GM18868 (cell line): Measurements from ENCODE around the gene ETV4.

Experiments
- ATAC-seq: cut with Tn5 transposase; IDR thresholded peaks from one replicate; pipeline ENCODE4 v1.9.1; 2021; ENCODE audit warnings: mild to moderate bottlenecking, moderate library complexity; ENCODE audit not compliant: unreplicated experiment

Gene ETV4

GRCh38 chr17:43546319-43547188 is at the start of gene ETV4:
TSS of gene ETV4 (minus strand) at chr17:43546340. CDS start at chr17:43545617, 723 bp downstream.
- ATAC-seq = peak; percentile 84

- ATAC-seq = no peak
These were observed 49.3 kb upstream of the ETV4 start for GRCh38 chr17:43595466-43595865.

DNA sequence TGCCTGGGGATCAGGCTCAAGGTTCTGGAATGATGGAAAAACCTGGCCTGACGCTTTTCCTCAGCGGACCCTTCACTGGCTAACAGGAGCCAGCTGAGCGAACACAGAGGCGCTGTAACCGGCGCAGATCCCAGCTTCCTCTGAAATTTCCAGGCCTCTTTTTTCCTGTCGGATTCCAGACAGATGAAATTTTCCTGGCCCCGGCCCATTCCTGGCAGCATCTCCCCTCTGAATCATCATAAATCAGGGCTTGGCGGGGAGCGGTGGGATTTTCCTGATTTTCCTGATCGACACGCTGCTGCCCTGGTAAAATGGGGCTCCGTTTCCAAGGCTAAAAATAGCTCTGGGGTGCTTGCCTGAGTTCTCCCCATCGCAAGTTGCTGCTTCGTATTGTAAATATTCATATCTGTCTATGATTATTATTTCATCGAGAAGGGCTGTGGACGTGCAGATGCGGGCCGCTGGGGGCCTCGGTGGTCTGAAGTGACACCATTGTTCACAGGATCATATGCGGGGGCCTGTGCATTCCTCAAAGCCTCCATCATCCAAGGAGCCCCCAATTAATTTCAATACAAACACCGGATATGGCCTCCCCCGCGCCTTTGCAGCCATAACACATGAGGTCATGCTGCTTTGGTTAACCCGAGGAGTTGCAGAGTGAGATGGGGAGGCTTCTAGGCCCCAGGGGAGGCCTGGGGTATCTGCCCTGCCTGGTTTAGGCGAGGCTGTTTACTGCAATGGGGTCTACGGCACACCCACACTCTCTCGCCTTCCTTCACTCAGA is 45.8 kb upstream of the ETV4 start:
- ATAC-seq = no peak

DNA sequence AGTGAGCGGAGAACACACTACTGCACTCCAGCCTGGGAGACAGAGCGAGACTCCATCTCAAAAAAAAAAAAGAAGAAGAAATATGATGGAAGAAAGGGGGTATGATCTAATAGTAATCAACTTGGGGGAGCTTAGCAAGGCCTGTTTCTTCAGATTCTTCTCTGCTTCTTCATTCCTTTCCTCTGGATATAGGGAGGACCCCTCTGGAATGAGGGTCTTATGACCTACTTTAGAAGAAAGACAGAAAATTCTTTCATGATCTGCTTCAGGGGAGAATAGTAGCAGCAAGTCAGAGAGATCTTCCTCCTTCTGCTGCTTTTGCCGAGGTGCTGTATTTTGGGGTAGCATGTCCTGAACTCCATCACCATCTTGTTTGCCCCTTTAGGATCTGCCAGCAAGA is 44.9 kb upstream of the ETV4 start:
- ATAC-seq = no peak

DNA sequence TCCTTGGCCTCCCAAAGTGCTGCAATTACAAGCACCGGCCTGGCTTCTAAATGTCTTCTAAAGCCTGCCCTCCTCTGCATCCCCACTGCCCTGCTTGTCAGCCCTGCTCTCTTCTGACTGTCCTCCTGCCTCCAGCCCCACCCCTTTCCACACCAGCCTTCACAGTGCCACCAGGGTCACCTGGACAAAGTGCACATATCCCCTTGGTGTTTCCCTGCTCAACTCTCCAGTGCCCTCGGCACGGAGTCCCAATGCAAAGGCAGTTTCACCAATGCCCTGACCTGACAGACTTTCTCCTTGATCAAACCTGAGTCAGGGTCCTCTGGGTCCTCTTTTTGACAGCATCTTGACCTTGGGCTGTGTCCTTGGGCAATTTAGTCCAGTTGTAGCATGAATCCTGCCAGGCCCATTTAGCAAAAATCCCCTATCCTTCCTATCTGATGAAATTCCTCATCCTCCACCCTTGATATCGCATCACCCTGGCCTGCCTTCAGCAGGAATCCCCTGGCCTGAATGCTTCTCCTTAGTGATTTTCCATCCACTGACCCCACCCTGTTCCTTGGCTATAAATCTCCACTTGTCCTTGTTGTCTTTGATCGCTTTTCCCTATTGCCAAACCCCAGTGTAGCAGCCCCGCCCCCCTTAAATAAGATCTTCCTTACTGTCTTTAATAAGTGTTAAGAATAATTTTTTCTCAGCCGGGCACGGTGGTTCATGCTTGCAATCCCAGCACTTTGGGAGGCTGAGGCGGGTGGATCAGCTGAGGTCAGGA is 42.7 kb upstream of the ETV4 start:
- ATAC-seq = no peak

DNA sequence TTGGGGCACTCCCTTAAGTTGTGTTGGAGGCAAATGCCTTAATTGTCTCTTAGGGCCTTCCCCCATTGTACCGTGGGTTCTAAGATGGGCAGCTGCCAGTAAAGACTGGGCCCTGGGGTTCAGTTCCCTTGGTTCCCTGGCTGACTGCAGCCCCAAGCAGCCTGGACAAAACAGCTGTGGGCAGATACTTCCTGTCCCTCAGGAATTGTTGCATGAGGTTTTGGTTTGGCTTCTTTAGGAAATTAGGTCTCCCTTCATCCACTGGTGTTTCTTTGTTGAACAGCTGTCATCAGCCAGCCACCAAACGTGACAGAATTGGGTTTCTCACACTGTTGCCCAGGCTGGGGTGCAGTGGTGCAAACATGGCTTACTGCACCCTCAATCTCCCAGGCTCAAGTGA is 42.0 kb upstream of the ETV4 start:
- ATAC-seq = no peak

- no peak for ATAC-seq
These were observed 41.5 kb upstream of the ETV4 start for GRCh38 chr17:43587647-43588046.

- ATAC-seq = no peak
These were observed 38.5 kb upstream of the ETV4 start for GRCh38 chr17:43584666-43585102.

GRCh38 chr17:43583332-43583731 is 37.2 kb upstream of the ETV4 start:
- ATAC-seq = no peak

GRCh38 chr17:43581613-43582012 is 35.5 kb upstream of the ETV4 start:
- ATAC-seq = no peak

DNA sequence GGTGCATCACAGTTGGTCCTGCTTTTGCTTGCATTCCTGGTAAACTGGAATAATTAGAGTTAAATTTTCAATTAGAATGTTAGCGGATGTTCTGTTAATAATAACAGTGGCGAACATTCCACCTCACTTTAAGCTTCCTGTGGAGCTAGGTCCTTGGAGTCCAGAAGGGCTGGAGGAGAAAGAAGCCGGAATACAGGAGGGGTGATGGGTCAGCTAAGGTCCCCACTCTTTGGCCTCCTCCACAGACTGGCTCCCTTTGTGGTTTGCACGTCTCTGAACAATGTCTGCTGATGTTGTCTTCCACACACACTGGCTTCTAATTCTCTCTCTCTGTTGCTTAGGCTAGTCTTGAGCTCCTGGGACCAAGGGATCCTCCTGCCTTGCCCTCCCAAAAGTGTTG is 35.0 kb upstream of the ETV4 start:
- ATAC-seq = no peak

- no peak for ATAC-seq
These were observed 33.5 kb upstream of the ETV4 start for GRCh38 chr17:43579566-43580140.

- ATAC-seq = peak; percentile 70
These were observed 32.8 kb upstream of the ETV4 start for GRCh38 chr17:43578699-43579565.

DNA sequence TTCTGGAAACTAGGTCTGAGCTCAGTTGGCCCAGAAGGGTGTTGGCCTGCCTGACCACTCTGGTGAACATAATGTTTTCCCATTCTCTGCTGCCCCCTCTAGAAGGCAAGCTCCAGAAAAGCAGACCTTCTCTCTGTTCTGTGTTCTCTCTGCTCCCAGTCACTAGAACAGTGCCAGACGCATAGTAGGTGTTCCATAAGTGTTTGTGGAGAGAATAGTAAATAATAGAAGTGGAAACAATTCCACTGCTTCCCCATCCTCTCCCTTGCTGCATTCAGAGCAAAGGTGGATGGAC is 32.2 kb upstream of the ETV4 start:
- no peak for ATAC-seq

GRCh38 chr17:43577664-43578403 is 31.7 kb upstream of the ETV4 start:
- ATAC-seq = no peak

DNA sequence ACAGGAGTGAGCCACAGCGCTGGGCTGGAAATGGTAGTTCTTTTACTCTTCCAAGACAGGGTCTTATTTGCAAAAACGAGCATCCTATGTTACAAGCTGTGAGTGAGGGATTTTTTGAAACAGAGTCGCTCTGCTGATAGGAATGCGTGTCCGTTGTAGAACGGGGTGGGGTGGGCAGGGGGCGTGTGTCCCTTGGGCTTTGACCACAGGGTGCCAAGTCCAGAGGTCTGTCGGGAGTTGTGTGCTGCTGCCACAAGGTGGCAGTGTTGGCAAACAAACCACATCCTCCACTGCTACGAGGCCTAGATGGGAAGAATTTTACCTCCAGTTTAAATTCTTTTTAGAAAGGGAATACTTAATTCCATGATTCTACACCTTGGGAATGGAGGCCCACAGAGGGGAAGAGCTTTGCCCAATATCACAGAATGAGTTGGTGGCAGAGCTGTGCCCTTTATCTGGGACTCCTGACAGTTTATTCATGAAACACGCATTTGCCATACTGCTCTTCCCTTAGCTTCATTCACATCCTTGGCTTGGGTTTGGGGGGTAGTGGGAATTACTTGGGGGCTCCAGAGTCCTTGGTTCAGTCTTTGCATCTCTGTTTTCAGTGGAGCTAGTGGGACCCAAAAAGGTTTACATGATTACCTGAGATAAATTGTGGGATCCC is 30.6 kb upstream of the ETV4 start:
- ATAC-seq = no peak

- no peak for ATAC-seq
These were observed 28.9 kb upstream of the ETV4 start for GRCh38 chr17:43574896-43575525.

DNA sequence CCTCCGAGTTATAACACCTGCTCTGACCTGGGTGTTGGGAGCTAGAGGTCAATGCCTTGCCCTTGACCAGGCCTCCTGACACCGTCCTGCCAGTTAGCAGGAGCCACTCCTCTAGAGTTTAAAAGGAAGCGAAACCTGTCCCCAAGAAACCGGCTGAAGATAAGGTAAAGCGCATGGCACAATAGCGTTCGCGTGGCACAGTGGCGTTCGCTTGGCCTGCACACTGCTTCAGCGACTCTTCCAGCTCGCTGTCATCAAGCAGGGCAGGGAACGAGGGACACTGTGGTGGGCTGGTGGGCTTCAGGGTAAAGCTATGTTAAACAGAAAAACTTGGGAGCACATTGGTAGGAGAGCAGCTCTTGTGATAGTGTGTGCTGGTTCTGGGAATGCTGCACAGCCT is 28.2 kb upstream of the ETV4 start:
- ATAC-seq = no peak
